ENCODE results near the gene EXD3. TPM values are rescaled to one million over a fixed set of nuclear protein-coding genes. Genes with fewer than 3 reads are reported as not detected.
A peak's percentile ranks its signal among the peaks of the same experiment; 100 is the strongest.

EXD3 gene
- total and polyA plus RNA-seq, 8 donors: 12.9 to 105 (median 24.0) TPM

- Histone ChIP-seq H3K9me3 (no peaks in the 10 kb centered on the region), H3K4me3 (peak overlapping the region; percentile 88 to 99 (median 96)), H3K27me3 (no peaks in the 10 kb centered on the region), H3K4me1 (peaks cover 17 to 55% (median 44%) of the 10 kb centered on the region in 4 donors), H3K27ac (peak overlapping the region; percentile 91 to 95 (median 92)), H3K36me3 (no peaks in the 10 kb centered on the region)
- intact Hi-C loops (cut with DNase I; ENCODE audit: low total_unique reads): no loop called here
- TF ChIP-seq, protein P1, sequence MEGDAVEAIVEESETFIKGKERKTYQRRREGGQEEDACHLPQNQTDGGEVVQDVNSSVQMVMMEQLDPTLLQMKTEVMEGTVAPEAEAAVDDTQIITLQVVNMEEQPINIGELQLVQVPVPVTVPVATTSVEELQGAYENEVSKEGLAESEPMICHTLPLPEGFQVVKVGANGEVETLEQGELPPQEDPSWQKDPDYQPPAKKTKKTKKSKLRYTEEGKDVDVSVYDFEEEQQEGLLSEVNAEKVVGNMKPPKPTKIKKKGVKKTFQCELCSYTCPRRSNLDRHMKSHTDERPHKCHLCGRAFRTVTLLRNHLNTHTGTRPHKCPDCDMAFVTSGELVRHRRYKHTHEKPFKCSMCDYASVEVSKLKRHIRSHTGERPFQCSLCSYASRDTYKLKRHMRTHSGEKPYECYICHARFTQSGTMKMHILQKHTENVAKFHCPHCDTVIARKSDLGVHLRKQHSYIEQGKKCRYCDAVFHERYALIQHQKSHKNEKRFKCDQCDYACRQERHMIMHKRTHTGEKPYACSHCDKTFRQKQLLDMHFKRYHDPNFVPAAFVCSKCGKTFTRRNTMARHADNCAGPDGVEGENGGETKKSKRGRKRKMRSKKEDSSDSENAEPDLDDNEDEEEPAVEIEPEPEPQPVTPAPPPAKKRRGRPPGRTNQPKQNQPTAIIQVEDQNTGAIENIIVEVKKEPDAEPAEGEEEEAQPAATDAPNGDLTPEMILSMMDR (IDR thresholded peaks at IDR 0.05): peak in 1 of 7 experiments; percentile 32
- TF ChIP-seq POLR2AphosphoS5 (IDR thresholded peaks at IDR 0.05) (peak in 2 of 3 donors; percentile 19 to 40), POLR2A (IDR thresholded peaks at IDR 0.05) (no peak)
- 4 to 21% (median 11%) methylated on average over 35 to 77 of the region's 77 CpGs for WGBS, 5 donors
- DNase-seq: peak; percentile 71 to 80
Measured at GRCh38 chr9:137423514-137424291, 741 bp upstream of the EXD3 start.

DNA sequence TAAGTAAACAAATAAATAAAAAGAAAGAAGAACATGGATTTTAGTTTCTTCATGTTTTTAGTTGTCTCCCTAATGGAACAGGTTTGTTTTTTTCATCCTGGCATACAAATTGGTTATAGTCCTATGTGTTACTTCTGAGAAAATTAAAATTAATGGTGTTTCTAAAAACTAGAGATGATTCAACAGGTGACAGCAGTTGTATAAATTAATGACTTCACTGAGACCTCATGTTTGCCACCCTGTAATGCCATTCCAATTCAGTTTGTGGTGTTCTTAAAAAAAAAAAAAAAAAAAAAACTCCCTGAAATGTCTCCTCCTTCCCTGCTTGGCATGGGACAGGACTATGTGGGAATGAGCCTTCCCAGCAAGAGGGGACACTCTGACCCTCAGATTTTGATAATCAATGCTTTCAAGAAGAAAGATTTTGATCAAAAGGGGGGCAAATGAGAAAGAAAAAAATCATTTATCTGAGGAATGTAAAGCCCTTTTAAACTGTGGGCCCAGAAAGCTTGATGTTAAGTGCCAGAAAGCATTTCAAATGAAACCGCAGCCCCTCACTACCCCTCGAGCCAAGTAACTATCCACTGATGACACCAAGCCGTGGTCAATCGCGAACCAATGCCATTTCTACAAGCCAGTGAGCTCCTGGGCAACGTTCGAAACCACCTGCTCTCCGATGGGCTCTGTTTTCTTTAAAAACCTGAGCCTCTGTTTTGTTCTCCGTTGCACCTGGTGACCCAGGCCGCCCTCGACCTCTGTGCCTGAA is 941 bp downstream of the EXD3 start:
- no peak for DNase-seq
- intact Hi-C loops (cut with DNase I; ENCODE audit: low total_unique reads): no loop called here
- Histone ChIP-seq H3K36me3 (peaks cover 0 to 10% (median 3%) of the 10 kb centered on the region in 4 donors), H3K9me3 (no peaks in the 10 kb centered on the region), H3K27me3 (no peaks in the 10 kb centered on the region), H3K27ac (peak overlapping the region; percentile 80 to 95 (median 90)), H3K4me3 (peak overlapping the region; percentile 88 to 99 (median 96)), H3K4me1 (peaks cover 17 to 57% (median 45%) of the 10 kb centered on the region in 4 donors)
- WGBS, 5 donors: 2 to 7% (median 3%) methylated on average over 11 of the region's 11 CpGs
- TF ChIP-seq POLR2AphosphoS5 (IDR thresholded peaks at IDR 0.05): no peak
- no peak for TF ChIP-seq POLR2A (IDR thresholded peaks at IDR 0.05)
- no peak for TF ChIP-seq EP300 (IDR thresholded peaks at IDR 0.05)
- TF ChIP-seq, protein P1 (IDR thresholded peaks at IDR 0.05): no peak

DNA sequence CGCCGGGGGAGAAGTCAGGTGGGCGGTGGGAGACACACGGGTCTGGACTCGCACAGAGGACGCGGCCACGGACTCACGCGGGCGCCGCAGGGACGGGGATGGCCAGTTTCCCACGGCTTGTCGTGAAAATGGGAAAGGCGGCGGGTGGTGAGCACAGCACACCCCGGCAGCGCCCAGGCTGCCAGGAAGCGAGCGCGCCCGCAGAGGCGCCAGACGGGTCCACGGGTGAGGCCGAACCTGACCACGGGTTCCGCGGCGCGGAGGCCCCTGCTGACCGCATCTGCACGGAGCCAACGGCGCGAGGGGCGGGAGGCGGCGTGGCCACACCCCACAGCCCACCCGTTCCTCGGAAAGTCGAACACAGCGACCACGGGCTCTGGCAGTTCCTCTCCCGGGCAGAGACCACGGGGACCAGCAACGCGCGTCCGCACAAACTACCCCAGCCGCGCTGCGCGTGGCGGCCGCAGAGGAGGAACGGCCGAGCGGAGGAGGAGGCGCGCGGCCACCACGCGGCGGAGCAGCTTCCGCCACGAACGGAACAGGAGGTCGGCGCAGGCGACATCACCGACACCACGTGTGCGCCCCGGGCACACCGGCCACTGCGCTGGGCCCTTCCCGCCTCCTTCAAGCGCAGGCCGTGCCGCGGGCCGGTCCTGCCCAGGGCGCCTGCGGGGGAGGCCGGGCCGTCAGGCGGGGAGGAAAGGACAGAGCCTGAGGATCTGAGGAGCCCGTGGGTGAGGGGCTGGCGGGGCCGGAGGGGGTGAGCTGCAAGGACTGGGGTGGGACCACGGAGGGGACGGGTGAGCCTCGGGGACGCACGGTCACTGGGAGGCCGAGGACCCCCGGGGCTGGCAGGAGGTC is 5.6 kb downstream of the EXD3 start:
- peak overlapping the region in 2 of 5 donors; percentile 42 to 66 for H3K27ac ChIP-seq
- TF ChIP-seq POLR2AphosphoS5 (IDR thresholded peaks at IDR 0.05): no peak
- no peak for TF ChIP-seq EP300 (IDR thresholded peaks at IDR 0.05)
- TF ChIP-seq POLR2A (IDR thresholded peaks at IDR 0.05): no peak
- TF ChIP-seq, protein P1 (IDR thresholded peaks at IDR 0.05): no peak
- DNase-seq: no peak
- peaks cover 0 to 10% (median 5%) of the 10 kb centered on the region in 4 donors for H3K36me3 ChIP-seq
- 67 to 92% (median 83%) methylated on average over 78 to 99 of the region's 99 CpGs for WGBS, 5 donors
- H3K4me1 ChIP-seq: peaks cover 7 to 50% (median 37%) of the 10 kb centered on the region in 4 donors
- intact Hi-C loops (cut with DNase I; ENCODE audit: low total_unique reads): no loop called here
- peak overlapping the region in 3 of 4 donors; percentile 28 to 41 (median 32) for H3K4me3 ChIP-seq
- no peaks in the 10 kb centered on the region for H3K9me3 ChIP-seq
- H3K27me3 ChIP-seq: no peaks in the 10 kb centered on the region

Data from stomach (tissue), 9 donors.